Measurements from ENCODE around the gene KCNH5.

GRCh38 chr14:62983821-62984220 lies 61.4 kb downstream of the KCNH5 start:
- TF ChIP-seq MAX (CRISPR knock-in tag; IDR thresholded peaks at IDR 0.05) (no peak), CTCF (IDR thresholded peaks at IDR 0.05) (no peak), TEAD4 (CRISPR knock-in tag; IDR thresholded peaks at IDR 0.05) (no peak), ZBTB43 (CRISPR knock-in tag; IDR thresholded peaks at IDR 0.05) (no peak), EMX1 (CRISPR knock-in tag; IDR thresholded peaks at IDR 0.05) (no peak)
